ENCODE results near the gene ADCK1. TPM values are rescaled to one million over a fixed set of nuclear protein-coding genes. Genes with fewer than 3 reads are reported as not detected.

The ADCK1 gene
- total and polyA plus RNA-seq, 2 experiments from 2014 or later = 4.7 to 6.6 TPM

DNA sequence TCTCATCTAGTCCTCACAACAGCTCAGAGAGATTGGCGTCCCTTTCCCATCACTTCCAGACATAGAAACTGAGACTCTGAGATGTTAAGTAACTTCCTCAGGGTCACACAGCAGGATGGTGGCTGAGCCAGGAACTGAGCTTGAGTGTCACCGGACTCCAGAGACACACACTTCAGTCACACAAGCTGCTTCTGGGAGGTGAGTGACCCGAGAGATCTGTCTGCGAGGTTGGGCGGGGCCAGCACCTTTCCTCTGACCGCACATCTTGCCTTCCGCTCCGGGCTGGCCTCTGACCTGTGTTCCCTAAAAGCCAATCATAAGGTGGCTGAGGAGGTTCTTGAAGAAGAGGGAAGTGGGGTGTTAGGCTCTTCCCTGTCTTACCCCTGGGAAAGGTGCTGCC is 72.2 kb downstream of the ADCK1 start:
- 76 to 79% methylated on average over 7 of the region's 8 CpGs for WGBS, 2 experiments (ENCODE audit: low coverage in 1 of 2, low lambda C conversion rate in 2 of 2, missing lambda C conversion rate in 2 of 2)
- in situ Hi-C loops (cut with MboI) = loop anchor here (25.0 kb wide), 1 partner anchor 715 kb away; no protein-coding TSS in a partner anchor
- H3K4me1 ChIP-seq (ENCODE audit: insufficient read depth) = no peaks in the 10 kb centered on the region

DNA sequence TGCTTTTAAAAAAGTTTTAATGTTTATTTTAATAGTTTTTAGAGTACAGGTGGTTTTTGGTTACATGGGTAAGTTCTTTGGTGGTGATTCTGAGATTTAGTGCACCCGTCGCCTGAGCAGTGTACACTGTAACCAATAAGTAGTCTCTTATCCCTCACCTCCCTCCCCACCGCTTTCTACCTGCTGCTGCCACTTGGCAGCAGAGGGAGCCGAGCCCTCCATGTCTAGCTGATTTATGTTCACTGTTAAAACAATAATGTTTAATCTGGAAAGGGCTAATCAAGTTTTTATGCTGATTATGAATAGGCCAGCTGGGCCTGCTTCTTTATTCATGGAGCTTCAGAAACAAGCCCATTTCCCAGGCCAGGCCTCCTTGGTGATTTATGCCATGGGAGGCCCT is 73.1 kb downstream of the ADCK1 start:
- H3K4me2 ChIP-seq (ENCODE audit: unreplicated experiment) = no peak overlapping the region
- no peak overlapping the region for H3K4me3 ChIP-seq
- no peaks in the 10 kb centered on the region for H3K79me2 ChIP-seq (ENCODE audit: insufficient read depth)
- H3K27me3 ChIP-seq (replicated peaks; ENCODE audit: insufficient read depth) = no peaks in the 10 kb centered on the region
- no peak for TF ChIP-seq EZH2 (IDR thresholded peaks at IDR 0.05; ENCODE audit: insufficient read depth, poor library complexity, severe bottlenecking)
- TF ChIP-seq EZH2phosphoT487 (IDR thresholded peaks at IDR 0.05; ENCODE audit: insufficient read depth, low read depth) = no peak
- 80 to 83% methylated on average over 4 of the region's 4 CpGs for WGBS, 2 experiments (ENCODE audit: low coverage in 1 of 2, low lambda C conversion rate in 2 of 2, missing lambda C conversion rate in 2 of 2)
- no peaks in the 10 kb centered on the region for H3K4me1 ChIP-seq (ENCODE audit: insufficient read depth)
- H3K9me2 ChIP-seq (ENCODE audit: insufficient read depth) = no peaks in the 10 kb centered on the region
- no peak overlapping the region for H2AFZ ChIP-seq
- no peaks in the 10 kb centered on the region for H3F3A ChIP-seq (ENCODE audit: insufficient read depth)
- no peak overlapping the region for H3K27ac ChIP-seq
- no peaks in the 10 kb centered on the region for H4K20me1 ChIP-seq (ENCODE audit: insufficient read depth)
- in situ Hi-C loops (cut with MboI) = loop anchor here (25.0 kb wide), 1 partner anchor 714 kb away; no protein-coding TSS in a partner anchor
- H3K9ac ChIP-seq = no peak overlapping the region
- no peaks in the 10 kb centered on the region for H3K9me3 ChIP-seq (ENCODE audit: low read depth)
- DNase-seq = no peak
- no peaks in the 10 kb centered on the region for H3K36me3 ChIP-seq (ENCODE audit: low read depth)

More for the DNA sequence above, 72.2 kb downstream of the ADCK1 start:
- H3K9me3 ChIP-seq (ENCODE audit: low read depth) = no peaks in the 10 kb centered on the region
- no peaks in the 10 kb centered on the region for H4K20me1 ChIP-seq (ENCODE audit: insufficient read depth)
- no peaks in the 10 kb centered on the region for H3K9me2 ChIP-seq (ENCODE audit: insufficient read depth)
- no peak overlapping the region for H2AFZ ChIP-seq
- no peak overlapping the region for H3K4me2 ChIP-seq (ENCODE audit: unreplicated experiment)
- H3K9ac ChIP-seq = no peak overlapping the region
- H3F3A ChIP-seq (ENCODE audit: insufficient read depth) = no peaks in the 10 kb centered on the region
- no peak overlapping the region for H3K4me3 ChIP-seq
- no peak for DNase-seq
- H3K36me3 ChIP-seq (ENCODE audit: low read depth) = no peaks in the 10 kb centered on the region
- no peaks in the 10 kb centered on the region for H3K27me3 ChIP-seq (replicated peaks; ENCODE audit: insufficient read depth)
- no peak overlapping the region for H3K27ac ChIP-seq
- H3K79me2 ChIP-seq (ENCODE audit: insufficient read depth) = no peaks in the 10 kb centered on the region
- TF ChIP-seq EZH2 (IDR thresholded peaks at IDR 0.05; ENCODE audit: insufficient read depth, poor library complexity, severe bottlenecking) (no peak), EZH2phosphoT487 (IDR thresholded peaks at IDR 0.05; ENCODE audit: insufficient read depth, low read depth) (no peak)

DNA sequence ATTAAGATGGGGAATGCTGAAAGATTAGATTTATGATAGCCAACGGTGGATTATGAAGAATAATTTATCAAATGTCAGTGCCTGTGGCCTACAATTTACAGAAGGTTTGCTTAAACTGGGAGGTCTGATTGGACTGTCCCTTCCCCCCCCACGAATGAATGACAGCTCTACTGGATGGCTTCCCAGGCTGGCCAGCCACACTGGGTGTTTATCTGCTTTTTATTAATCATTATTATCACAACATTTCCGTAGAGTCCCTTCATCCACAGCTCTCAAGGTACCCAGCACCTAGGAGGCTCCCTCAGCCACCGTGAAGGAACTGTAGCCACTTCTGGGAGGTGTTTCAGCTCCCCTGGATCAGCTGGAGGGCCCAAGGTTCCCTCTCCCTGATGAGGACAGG is 78.9 kb downstream of the ADCK1 start:
- Histone ChIP-seq H3K4me2 (ENCODE audit: unreplicated experiment) (no peak overlapping the region), H3K9me2 (ENCODE audit: insufficient read depth) (no peaks in the 10 kb centered on the region), H3K27me3 (replicated peaks; ENCODE audit: insufficient read depth) (no peaks in the 10 kb centered on the region), H3K79me2 (ENCODE audit: insufficient read depth) (no peaks in the 10 kb centered on the region), H3K9ac (no peak overlapping the region), H3K4me3 (no peak overlapping the region), H4K20me1 (ENCODE audit: insufficient read depth) (no peaks in the 10 kb centered on the region), H3K36me3 (ENCODE audit: low read depth) (no peaks in the 10 kb centered on the region), H3F3A (ENCODE audit: insufficient read depth) (no peaks in the 10 kb centered on the region), H3K9me3 (ENCODE audit: low read depth) (no peaks in the 10 kb centered on the region), H2AFZ (no peak overlapping the region), H3K4me1 (ENCODE audit: insufficient read depth) (no peaks in the 10 kb centered on the region), H3K27ac (no peak overlapping the region)
- no peak for TF ChIP-seq EZH2phosphoT487 (IDR thresholded peaks at IDR 0.05; ENCODE audit: insufficient read depth, low read depth)
- TF ChIP-seq EZH2 (IDR thresholded peaks at IDR 0.05; ENCODE audit: insufficient read depth, poor library complexity, severe bottlenecking) = no peak
- in situ Hi-C loops (cut with MboI) = no loop called here
- DNase-seq = no peak
- WGBS, 2 experiments (ENCODE audit: low coverage in 1 of 2, low lambda C conversion rate in 2 of 2, missing lambda C conversion rate in 2 of 2) = 29% methylated on average over 4 of the region's 4 CpGs

DNA sequence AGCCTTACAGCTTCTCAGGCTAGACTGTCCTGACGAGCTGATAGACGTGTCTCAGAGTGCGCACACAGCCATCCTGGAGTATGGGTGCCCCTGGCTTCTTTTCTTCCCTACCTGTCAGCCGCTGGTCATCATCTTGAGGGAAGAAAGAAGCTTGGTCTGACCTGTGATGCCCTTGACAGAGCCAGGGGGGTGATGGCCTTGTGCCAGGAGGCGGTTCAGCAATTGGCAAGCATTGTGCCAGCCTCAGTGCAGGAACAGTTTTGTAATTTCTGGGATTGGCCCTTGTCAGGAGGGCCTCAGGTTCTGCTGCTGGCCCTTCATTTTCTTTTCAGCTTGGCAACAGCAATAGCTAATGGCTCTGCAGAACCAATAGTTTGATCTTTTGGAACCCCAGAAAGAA is 80.1 kb downstream of the ADCK1 start:
- H3K4me1 ChIP-seq (ENCODE audit: insufficient read depth) = no peaks in the 10 kb centered on the region
- WGBS, 2 experiments (ENCODE audit: low coverage in 1 of 2, low lambda C conversion rate in 2 of 2, missing lambda C conversion rate in 2 of 2) = 83 to 89% methylated on average over 5 of the region's 5 CpGs

DNA sequence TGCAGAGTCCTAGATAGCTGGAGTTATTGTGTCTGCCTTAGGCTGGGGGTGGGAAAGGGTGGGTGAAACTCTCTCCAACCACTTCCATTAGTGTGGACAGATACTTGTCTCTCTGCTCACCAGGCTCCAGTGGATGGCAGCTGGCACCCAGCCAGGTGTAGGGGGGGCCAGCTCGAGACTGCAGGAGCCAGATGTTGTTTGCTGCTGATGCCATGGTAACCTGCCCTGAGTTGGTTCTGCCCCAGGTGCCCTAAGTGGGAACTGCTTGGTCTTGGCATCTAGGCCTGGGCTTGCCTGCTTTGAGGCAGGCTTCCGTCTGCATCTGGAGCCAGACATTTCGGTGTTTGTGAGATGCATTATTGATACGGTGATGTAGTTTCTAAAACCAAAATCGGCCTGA is 82.2 kb downstream of the ADCK1 start:
- H3K4me3 ChIP-seq = no peak overlapping the region
- no peaks in the 10 kb centered on the region for H3K79me2 ChIP-seq (ENCODE audit: insufficient read depth)
- H3F3A ChIP-seq (ENCODE audit: insufficient read depth) = no peaks in the 10 kb centered on the region
- no peaks in the 10 kb centered on the region for H3K9me2 ChIP-seq (ENCODE audit: insufficient read depth)
- H3K27ac ChIP-seq = no peak overlapping the region
- no peaks in the 10 kb centered on the region for H4K20me1 ChIP-seq (ENCODE audit: insufficient read depth)
- H3K9me3 ChIP-seq (ENCODE audit: low read depth) = no peaks in the 10 kb centered on the region
- WGBS, 2 experiments (ENCODE audit: low coverage in 1 of 2, low lambda C conversion rate in 2 of 2, missing lambda C conversion rate in 2 of 2) = 44 to 49% methylated on average over 5 of the region's 5 CpGs
- H2AFZ ChIP-seq = no peak overlapping the region
- H3K4me1 ChIP-seq (ENCODE audit: insufficient read depth) = no peaks in the 10 kb centered on the region
- peak; percentile 30 for DNase-seq
- H3K4me2 ChIP-seq (ENCODE audit: unreplicated experiment) = no peak overlapping the region
- in situ Hi-C loops (cut with MboI) = no loop called here
- H3K27me3 ChIP-seq (replicated peaks; ENCODE audit: insufficient read depth) = no peaks in the 10 kb centered on the region
- H3K36me3 ChIP-seq (ENCODE audit: low read depth) = no peaks in the 10 kb centered on the region
- no peak for TF ChIP-seq EZH2 (IDR thresholded peaks at IDR 0.05; ENCODE audit: insufficient read depth, poor library complexity, severe bottlenecking)
- no peak overlapping the region for H3K9ac ChIP-seq

More for the DNA sequence above, 80.1 kb downstream of the ADCK1 start:
- Histone ChIP-seq H3K27me3 (replicated peaks; ENCODE audit: insufficient read depth) (no peaks in the 10 kb centered on the region), H3F3A (ENCODE audit: insufficient read depth) (no peaks in the 10 kb centered on the region), H3K9me2 (ENCODE audit: insufficient read depth) (no peaks in the 10 kb centered on the region), H3K27ac (no peak overlapping the region), H3K9me3 (ENCODE audit: low read depth) (no peaks in the 10 kb centered on the region), H3K79me2 (ENCODE audit: insufficient read depth) (no peaks in the 10 kb centered on the region), H3K4me2 (ENCODE audit: unreplicated experiment) (no peak overlapping the region), H3K4me3 (no peak overlapping the region), H4K20me1 (ENCODE audit: insufficient read depth) (no peaks in the 10 kb centered on the region), H3K36me3 (ENCODE audit: low read depth) (no peaks in the 10 kb centered on the region), H3K9ac (no peak overlapping the region), H2AFZ (no peak overlapping the region)
- in situ Hi-C loops (cut with MboI) = no loop called here
- TF ChIP-seq EZH2phosphoT487 (IDR thresholded peaks at IDR 0.05; ENCODE audit: insufficient read depth, low read depth) (no peak), EZH2 (IDR thresholded peaks at IDR 0.05; ENCODE audit: insufficient read depth, poor library complexity, severe bottlenecking) (no peak)
- no peak for DNase-seq

All from GM23248 (cell line).